Kidney (tissue), 14 donors: ENCODE data around the gene SH3PXD2A. TPM values are rescaled to one million over a fixed set of nuclear protein-coding genes. Genes with fewer than 3 reads are reported as not detected.

Experiments used
- DNase-seq, 5 donors: peaks; one replicate each; pipeline ENCODE4 v3.0.0-alpha.2; 2013 to 2020
- FAIRE-seq: peaks from 2 replicates; lab custom pipeline; 2012; peaks lifted over from hg19 to GRCh38; lab: Jason Lieb, UNC
- H3K27ac ChIP-seq, 2 donors: one replicate each; pipeline ENCODE4 v1.7.0; 2013; ENCODE audit warnings: low read depth in 2 of 2, low read length in 2 of 2, inconsistent platforms in 1 of 2
- H3K27me3 ChIP-seq: one replicate; pipeline ENCODE4 v1.7.1; 2013; ENCODE audit warnings: low read length, inconsistent platforms; ENCODE audit not compliant: control insufficient read depth, insufficient read depth
- H3K36me3 ChIP-seq, 3 donors: one replicate each; pipeline versions ENCODE4 v1.7.0 to v1.7.1; 2013; ENCODE audit warnings: low read length in 3 of 3, control low read depth in 1 of 3, inconsistent platforms in 1 of 3; ENCODE audit not compliant: insufficient read depth in 3 of 3, control insufficient read depth in 2 of 3
- H3K4me1 ChIP-seq, 3 donors: one replicate each; pipeline versions ENCODE4 v1.7.0 to v1.7.1; 2013; ENCODE audit warnings: low read length in 3 of 3, inconsistent platforms in 1 of 3, low read depth in 1 of 3; ENCODE audit not compliant: control insufficient read depth in 2 of 3, insufficient read depth in 2 of 3
- H3K4me3 ChIP-seq, 3 donors: one replicate each; pipeline versions ENCODE4 v1.7.0 to v1.8.1; 2013; ENCODE audit warnings: low read length in 3 of 3, control low read depth in 1 of 3, inconsistent platforms in 1 of 3
- H3K9ac ChIP-seq, 3 donors: one replicate each; pipeline versions ENCODE4 v1.7.0 to v1.7.1; 2013; ENCODE audit warnings: low read length in 3 of 3, control low read depth in 1 of 3, inconsistent platforms in 1 of 3
- H3K9me3 ChIP-seq, 3 donors: one replicate each; pipeline versions ENCODE4 v1.7.0 to v1.7.1; 2013; ENCODE audit warnings: low read length in 3 of 3, control low read depth in 1 of 3, inconsistent platforms in 1 of 3; ENCODE audit not compliant: control insufficient read depth in 2 of 3, insufficient read depth in 1 of 3
- CTCF ChIP-seq: IDR thresholded peaks from 3 replicates; pipeline ENCODE4 v1.5.1; 2012; ENCODE audit warnings: mild to moderate bottlenecking, moderate library complexity, borderline replicate concordance; ENCODE audit not compliant: insufficient read depth; ENCODE audit errors: extremely low read depth
- intact Hi-C: fragments of 100-400 bp; cut with DNase I; formaldehyde crosslinking; loops from one replicate; pipeline ENCODE4 v1.11.1; 2022
- polyA plus RNA-seq: library from polyadenylated mRNA; stranded (reverse); fragments of 350-450 nt; fragmentation: Illumina TruSeq; extraction: RNeasy Lipid Tissue Mini Kit (QIAGEN cat#74804); gene quantifications from one replicate; pipeline ENCODE4 v1.2.3, GENCODE V29; 2014; ENCODE audit warnings: low read depth, low replicate concordance; ENCODE audit not compliant: insufficient read depth
- total RNA-seq: library from RNA; stranded (reverse); fragmentation: NEBNext Ultra II Directional; extraction: Animal tissue kit (Norgen Biotek cat#: 25700); gene quantifications from one replicate; pipeline ENCODE4 v1.2.1, GENCODE V29; 2021
- donor health status: control.
- donor health status: control.
- donor health status: control.
- donor health status: control.
- donor health status: control.
- donor health status: DM: yes; HTN: yes; CAD: no.
- donor health status: Normal renal cell carcinoma (clear cell type).

Gene SH3PXD2A
- total and polyA plus RNA-seq, 2 donors from 2014 or later: 2.4 to 20.1 TPM

DNA sequence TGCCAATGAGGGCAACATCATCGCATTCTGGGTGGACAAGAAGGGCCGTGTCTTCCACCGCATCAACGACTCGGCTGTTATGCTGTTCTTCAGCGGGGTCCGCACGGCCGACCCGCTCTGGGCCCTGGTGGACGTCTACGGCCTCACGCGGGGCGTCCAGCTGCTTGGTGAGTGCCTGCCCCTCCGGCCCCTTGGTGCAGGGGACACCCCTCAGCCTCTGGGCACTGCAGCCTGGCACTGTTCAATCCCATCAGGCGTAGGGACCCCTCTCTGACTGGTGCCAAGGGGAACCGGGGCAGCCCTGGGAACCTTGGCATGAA is 283.8 kb downstream of the SH3PXD2A start:
- FAIRE-seq (no peak), DNase-seq (no peak)
- TF ChIP-seq CTCF: no peak
- Histone ChIP-seq H3K36me3 (no peaks in the 10 kb centered on the region), H3K9me3 (no peaks in the 10 kb centered on the region), H3K4me3 (no peak overlapping the region), H3K4me1 (no peaks in the 10 kb centered on the region), H3K9ac (no peak overlapping the region), H3K27me3 (no peaks in the 10 kb centered on the region), H3K27ac (no peak overlapping the region)
- intact Hi-C loops: no loop called here

GRCh38 chr10:103570844-103571655 is 284.3 kb downstream of the SH3PXD2A start:
- Histone ChIP-seq H3K4me3 (no peak overlapping the region), H3K27me3 (no peaks in the 10 kb centered on the region), H3K36me3 (no peaks in the 10 kb centered on the region), H3K27ac (no peak overlapping the region), H3K9me3 (no peaks in the 10 kb centered on the region), H3K4me1 (no peaks in the 10 kb centered on the region), H3K9ac (no peak overlapping the region)
- intact Hi-C loops: no loop called here
- DNase-seq: no peak
- FAIRE-seq: no peak
- no peak for TF ChIP-seq CTCF

- Histone ChIP-seq H3K9me3 (no peaks in the 10 kb centered on the region), H3K9ac (no peak overlapping the region), H3K4me1 (no peaks in the 10 kb centered on the region), H3K27me3 (no peaks in the 10 kb centered on the region), H3K36me3 (no peaks in the 10 kb centered on the region), H3K27ac (no peak overlapping the region), H3K4me3 (no peak overlapping the region)
- TF ChIP-seq CTCF: no peak
- intact Hi-C loops: no loop called here
- DNase-seq: peak in 2 of 5 donors; percentile 41 to 79
- FAIRE-seq: no peak
Measured at GRCh38 chr10:103569896-103570295, 285.5 kb downstream of the SH3PXD2A start.

DNA sequence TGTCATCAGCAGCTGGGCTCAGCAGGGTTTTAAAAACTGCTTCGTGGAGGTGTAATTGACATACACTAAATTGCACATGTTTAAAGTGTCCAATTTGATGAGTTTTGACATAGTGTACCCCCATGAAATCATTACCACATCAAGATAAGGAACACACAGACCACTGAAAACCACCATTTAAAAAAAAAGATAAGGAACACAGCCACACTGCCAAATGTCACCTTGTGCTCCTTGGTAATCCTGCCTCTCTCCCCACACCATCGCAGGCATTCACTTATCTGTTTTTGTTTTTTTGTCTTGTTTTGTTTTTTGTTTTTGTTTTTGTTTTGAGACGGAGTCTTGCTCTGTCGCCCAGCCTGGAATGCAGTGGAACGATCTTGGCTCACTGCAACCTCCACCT is 286.9 kb downstream of the SH3PXD2A start:
- Histone ChIP-seq H3K4me1 (no peaks in the 10 kb centered on the region), H3K27me3 (no peaks in the 10 kb centered on the region), H3K36me3 (no peaks in the 10 kb centered on the region), H3K9me3 (no peaks in the 10 kb centered on the region), H3K9ac (no peak overlapping the region), H3K4me3 (no peak overlapping the region), H3K27ac (no peak overlapping the region)
- no peak for FAIRE-seq
- no peak for TF ChIP-seq CTCF
- intact Hi-C loops: no loop called here
- no peak for DNase-seq
